CD4-positive, alpha-beta memory T cell (primary cell): ENCODE data around the gene KIAA1958. TPM values are rescaled to one million over a fixed set of nuclear protein-coding genes. Genes with fewer than 3 reads are reported as not detected.
A peak's percentile ranks its signal among the peaks of the same experiment; 100 is the strongest.

Experiments used
- CTCF ChIA-PET: fragments of 350-600 bp; sonication (Branson Sonifier 250); formaldehyde crosslinking; loops from one replicate; lab custom pipeline; 2021; ENCODE audit warnings: inconsistent platforms; ENCODE audit not compliant: partially characterized antibody; lab: Charles Lee
- POLR2A ChIA-PET: fragments of 350-600 bp; sonication (Branson Sonifier 250); formaldehyde crosslinking; loops from one replicate; lab custom pipeline; 2021; ENCODE audit not compliant: partially characterized antibody; lab: Charles Lee
- DNase-seq, 5 donors: peaks; one replicate each; pipeline versions ENCODE4 v3.0.0 to v3.0.0-alpha.2; 2020 to 2022; ENCODE audit warnings: mixed read lengths in 1 of 5
- H3K27ac ChIP-seq: one replicate; pipeline ENCODE4 v1.7.0; 2013; ENCODE audit warnings: low read depth, low read length
- H3K27me3 ChIP-seq: 2 replicates; pipeline ENCODE4 v1.7.0; 2013; ENCODE audit warnings: mild to moderate bottlenecking, low read length, moderate library complexity; ENCODE audit not compliant: insufficient read depth
- H3K36me3 ChIP-seq: 2 replicates; pipeline ENCODE4 v1.7.0; 2013; ENCODE audit warnings: mild to moderate bottlenecking, low read length, moderate library complexity; ENCODE audit not compliant: insufficient read depth
- H3K4me1 ChIP-seq: 2 replicates; pipeline ENCODE4 v1.7.0; 2013; ENCODE audit warnings: mild to moderate bottlenecking, low read length, moderate library complexity; ENCODE audit not compliant: insufficient read depth
- H3K4me3 ChIP-seq, 2 donors: one replicate each; pipeline ENCODE4 v1.7.0; 2013; ENCODE audit warnings: low read length in 2 of 2, mild to moderate bottlenecking in 1 of 2
- H3K9me3 ChIP-seq, 2 donors: one replicate each; pipeline ENCODE4 v1.7.0; 2013; ENCODE audit warnings: low read length in 2 of 2, control low read depth in 1 of 2; ENCODE audit not compliant: control insufficient read depth in 1 of 2
- H3K27ac Mint-ChIP-seq, 7 donors: one replicate each; pipeline ENCODE4 v1.8.0; 2020 to 2021; ENCODE audit warnings: mixed read lengths in 7 of 7, mild to moderate bottlenecking in 6 of 7, inconsistent platforms in 3 of 7, moderate library complexity in 3 of 7
- H3K27me3 Mint-ChIP-seq, 2 donors: one replicate each; pipeline ENCODE4 v1.8.0; 2020 to 2021; ENCODE audit warnings: mixed read lengths in 2 of 2
- H3K36me3 Mint-ChIP-seq, 2 donors: one replicate each; pipeline ENCODE4 v1.8.0; 2020 to 2021; ENCODE audit warnings: mixed read lengths in 2 of 2, inconsistent platforms in 1 of 2, mild to moderate bottlenecking in 1 of 2
- H3K4me1 Mint-ChIP-seq, 4 donors: one replicate each; pipeline ENCODE4 v1.8.0; 2020 to 2021; ENCODE audit warnings: mixed read lengths in 4 of 4, mild to moderate bottlenecking in 1 of 4
- H3K4me3 Mint-ChIP-seq, 8 donors: one replicate each; pipeline ENCODE4 v1.8.0; 2020 to 2021; ENCODE audit warnings: mixed read lengths in 8 of 8, mild to moderate bottlenecking in 7 of 8, moderate library complexity in 6 of 8, inconsistent platforms in 3 of 8
- H3K9me3 Mint-ChIP-seq, 8 donors: one replicate each; pipeline ENCODE4 v1.8.0; 2020 to 2021; ENCODE audit warnings: mixed read lengths in 8 of 8, mild to moderate bottlenecking in 5 of 8, inconsistent platforms in 3 of 8, moderate library complexity in 1 of 8
- intact Hi-C: fragments of 100-400 bp; cut with micrococcal nuclease; formaldehyde crosslinking; loops from one replicate; pipeline ENCODE4 v1.15.1; 2023
- polyA plus RNA-seq, 2 donors: library from polyadenylated mRNA; unstranded; fragments of 300-500 nt; fragmentation: Illumina TruSeq; gene quantifications; one replicate each; pipeline ENCODE4 v1.2.3, GENCODE V29; 2021
- total RNA-seq, 2 experiments: library from RNA; stranded (reverse); gene quantifications; one replicate each; pipeline ENCODE4 v1.2.3, GENCODE V29; 2021

Gene KIAA1958
- total and polyA plus RNA-seq, 4 experiments from 2014 or later, result 0.63 to 5.1 (median 2.8) TPM

DNA sequence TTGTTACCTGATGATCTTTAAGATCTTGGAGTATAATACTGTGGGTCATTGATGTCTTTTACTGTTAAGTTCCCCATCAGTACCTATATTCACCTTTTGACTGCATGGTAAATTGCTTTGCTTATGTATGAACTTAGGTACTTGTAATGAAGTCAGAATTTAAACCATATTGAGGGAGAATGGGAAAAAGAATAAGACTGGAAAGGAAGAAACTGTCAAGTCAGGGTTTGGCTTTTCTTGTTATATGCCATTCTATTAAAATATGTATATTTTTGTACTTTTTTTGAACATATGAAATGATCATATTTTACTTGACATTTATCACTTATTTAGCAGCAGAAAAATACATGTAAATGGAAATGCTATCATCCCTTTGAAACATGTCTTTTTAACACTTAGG lies 58.6 kb downstream of the KIAA1958 start:
- CTCF ChIA-PET, result no interaction called here
- Mint-ChIP-seq H3K4me3 (no peak overlapping the region), H3K36me3 (peaks cover 0 to 4% of the 10 kb centered on the region in 2 donors), H3K27ac (no peak overlapping the region), H3K9me3 (no peaks in the 10 kb centered on the region), H3K27me3 (no peaks in the 10 kb centered on the region), H3K4me1 (peaks cover 4 to 10% (median 8%) of the 10 kb centered on the region in 4 donors)
- DNase-seq, result no peak
- Histone ChIP-seq H3K36me3 (no peaks in the 10 kb centered on the region), H3K9me3 (no peaks in the 10 kb centered on the region), H3K27me3 (no peaks in the 10 kb centered on the region), H3K4me3 (no peak overlapping the region), H3K27ac (no peak overlapping the region), H3K4me1 (no peaks in the 10 kb centered on the region)
- POLR2A ChIA-PET, result no interaction called here
- intact Hi-C loops, result no loop called here

DNA sequence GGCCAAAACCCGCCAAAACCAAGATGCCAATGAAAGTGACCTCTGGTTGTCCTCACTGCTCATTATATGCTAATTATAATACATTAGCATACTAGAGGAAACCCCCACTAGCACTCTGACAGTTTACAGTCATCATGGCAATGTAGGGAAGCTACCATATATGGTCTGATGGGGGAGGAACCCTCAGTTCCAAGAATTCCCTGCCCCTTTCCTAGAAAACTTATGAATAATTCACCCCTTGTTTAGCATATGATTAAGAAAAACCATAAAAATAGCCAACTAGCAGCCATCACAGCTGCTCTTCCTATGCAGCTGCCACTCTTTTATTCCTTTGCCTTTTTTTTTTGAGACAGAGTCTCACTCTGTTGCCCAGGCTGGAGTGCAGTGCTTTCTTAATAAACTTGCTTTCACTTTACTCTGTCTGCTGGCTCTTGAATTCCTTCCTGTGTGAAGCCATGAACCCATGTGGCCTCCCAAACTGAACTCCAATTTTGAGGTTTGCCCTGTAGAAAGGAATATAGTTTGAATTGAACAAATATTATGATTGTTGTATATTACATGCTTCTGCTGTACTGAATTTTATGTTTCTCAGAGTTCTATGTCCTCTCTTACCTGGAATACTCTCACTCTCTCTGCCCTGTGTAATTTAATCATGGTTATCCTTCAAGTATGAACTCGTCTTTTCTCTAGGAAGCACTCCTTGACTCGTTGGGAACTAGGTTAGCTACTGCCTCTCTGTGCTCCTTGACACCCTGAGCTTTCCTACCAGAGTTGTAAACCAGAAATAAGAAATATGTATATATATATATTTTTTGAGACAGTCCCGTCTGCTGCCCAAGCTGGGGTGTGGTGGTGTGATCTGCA lies 59.8 kb downstream of the KIAA1958 start:
- Mint-ChIP-seq H3K27me3 (no peaks in the 10 kb centered on the region), H3K36me3 (peaks cover 0 to 4% of the 10 kb centered on the region in 2 donors), H3K9me3 (no peaks in the 10 kb centered on the region), H3K4me1 (peaks cover 4 to 10% (median 8%) of the 10 kb centered on the region in 4 donors), H3K4me3 (peak overlapping the region in 1 of 8 donors; percentile 18), H3K27ac (no peak overlapping the region)
- H3K27me3 ChIP-seq, result no peaks in the 10 kb centered on the region
- no peak overlapping the region for H3K4me3 ChIP-seq
- no peak overlapping the region for H3K27ac ChIP-seq
- no peaks in the 10 kb centered on the region for H3K36me3 ChIP-seq
- no peak for DNase-seq
- ChIA-PET CTCF (no interaction called here), POLR2A (no interaction called here)
- no peaks in the 10 kb centered on the region for H3K4me1 ChIP-seq
- intact Hi-C loops, result no loop called here
- H3K9me3 ChIP-seq, result no peaks in the 10 kb centered on the region

DNA sequence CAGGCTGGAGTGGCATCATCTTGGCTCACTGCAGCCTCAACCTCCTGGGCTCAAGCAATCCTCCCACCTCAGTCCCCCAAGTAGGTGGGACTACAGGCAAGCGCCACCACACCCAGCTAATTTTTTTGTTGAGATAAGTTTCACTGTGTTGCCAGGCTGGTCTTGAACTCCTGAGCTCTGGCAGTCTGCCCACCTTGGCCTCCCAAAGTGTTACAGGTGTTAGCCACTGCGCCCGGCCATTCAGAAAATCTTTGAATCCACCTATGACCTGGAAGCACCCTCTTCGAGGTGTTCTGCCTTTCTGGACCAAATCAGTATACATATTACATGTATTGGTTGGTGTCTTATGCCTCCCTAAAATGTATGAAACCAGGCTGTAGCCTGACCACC lies 61.4 kb downstream of the KIAA1958 start:
- H3K9me3 Mint-ChIP-seq, result no peaks in the 10 kb centered on the region
- H3K27ac Mint-ChIP-seq, result no peak overlapping the region
- ChIA-PET CTCF (no interaction called here), POLR2A (no interaction called here)
- H3K4me3 Mint-ChIP-seq, result no peak overlapping the region
- no peak for DNase-seq
- H3K27me3 Mint-ChIP-seq, result no peaks in the 10 kb centered on the region
- no peak overlapping the region for H3K27ac ChIP-seq
- no peaks in the 10 kb centered on the region for H3K4me1 ChIP-seq
- intact Hi-C loops, result no loop called here
- no peaks in the 10 kb centered on the region for H3K27me3 ChIP-seq
- H3K4me1 Mint-ChIP-seq, result peaks cover 4 to 10% (median 8%) of the 10 kb centered on the region in 4 donors
- no peaks in the 10 kb centered on the region for H3K36me3 ChIP-seq
- peaks cover 0 to 4% of the 10 kb centered on the region in 2 donors for H3K36me3 Mint-ChIP-seq
- H3K4me3 ChIP-seq, result no peak overlapping the region
- no peaks in the 10 kb centered on the region for H3K9me3 ChIP-seq

DNA sequence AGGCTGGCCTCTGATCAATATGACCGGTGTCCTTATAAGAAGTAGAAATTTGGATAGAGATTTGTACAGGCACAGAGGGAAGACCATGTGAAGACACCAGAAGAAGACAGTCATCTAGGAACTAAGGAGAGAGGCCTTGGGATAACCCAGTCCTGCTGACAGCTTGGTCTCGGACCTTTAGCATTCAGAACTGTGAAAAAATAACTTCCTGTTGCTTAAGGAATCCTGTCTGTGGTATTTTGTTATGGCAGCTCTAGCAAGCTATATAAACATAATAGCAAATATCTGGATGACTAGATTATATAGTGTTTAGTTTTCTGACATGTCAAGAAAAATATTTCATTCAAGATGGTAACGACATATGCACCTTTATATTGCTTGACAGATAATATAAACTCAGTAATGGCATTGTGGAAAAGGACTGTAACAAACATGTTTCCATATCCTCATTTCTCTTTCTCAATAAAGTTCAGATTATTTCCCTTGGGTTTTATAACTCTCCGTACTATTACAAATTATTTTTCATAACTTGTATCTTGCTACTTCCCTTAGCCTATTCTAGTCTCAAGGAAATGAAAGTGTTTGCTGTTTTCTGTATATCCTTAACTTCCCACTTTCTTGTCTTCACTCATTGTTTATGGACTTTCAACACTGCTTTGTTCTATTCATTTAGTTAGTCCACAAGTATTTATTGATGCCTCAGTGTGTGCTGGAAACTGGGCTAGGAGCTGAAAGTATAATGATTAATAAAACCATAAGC lies 62.4 kb downstream of the KIAA1958 start:
- Mint-ChIP-seq H3K36me3 (peaks cover 0 to 4% of the 10 kb centered on the region in 2 donors), H3K9me3 (no peaks in the 10 kb centered on the region), H3K4me3 (no peak overlapping the region), H3K27ac (no peak overlapping the region), H3K27me3 (no peaks in the 10 kb centered on the region), H3K4me1 (peaks cover 4 to 10% (median 8%) of the 10 kb centered on the region in 4 donors)
- H3K36me3 ChIP-seq, result no peaks in the 10 kb centered on the region
- H3K4me1 ChIP-seq, result no peaks in the 10 kb centered on the region
- no peak overlapping the region for H3K27ac ChIP-seq
- no peak for DNase-seq
- ChIA-PET CTCF (no interaction called here), POLR2A (no interaction called here)
- no peaks in the 10 kb centered on the region for H3K9me3 ChIP-seq
- intact Hi-C loops, result no loop called here
- no peaks in the 10 kb centered on the region for H3K27me3 ChIP-seq
- no peak overlapping the region for H3K4me3 ChIP-seq

DNA sequence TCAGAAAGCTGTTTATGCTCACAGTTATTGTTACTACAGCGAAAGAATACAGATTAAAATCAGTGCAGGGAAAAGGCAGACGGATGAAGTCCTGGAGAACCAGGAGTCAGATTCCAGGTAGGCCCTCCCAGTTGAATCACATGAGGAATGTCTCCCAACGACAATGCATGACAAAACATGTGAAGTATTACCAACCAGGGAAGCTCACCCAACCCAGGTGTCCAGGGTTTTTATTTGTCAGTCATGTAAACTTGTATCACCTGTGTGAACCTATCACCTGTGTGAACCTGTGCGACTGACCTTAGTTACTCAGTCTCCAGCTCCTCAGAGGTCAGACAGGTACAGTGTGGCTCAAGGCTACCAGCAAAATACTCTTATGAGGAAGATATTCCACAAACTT lies 63.9 kb downstream of the KIAA1958 start:
- Mint-ChIP-seq H3K27me3 (no peaks in the 10 kb centered on the region), H3K4me1 (peaks cover 2 to 10% (median 8%) of the 10 kb centered on the region in 4 donors), H3K27ac (peak overlapping the region in 1 of 7 donors; percentile 44), H3K9me3 (no peaks in the 10 kb centered on the region), H3K4me3 (no peak overlapping the region), H3K36me3 (peaks cover 0 to 4% of the 10 kb centered on the region in 2 donors)
- intact Hi-C loops, result no loop called here
- Histone ChIP-seq H3K4me1 (no peaks in the 10 kb centered on the region), H3K27ac (no peak overlapping the region), H3K4me3 (no peak overlapping the region), H3K27me3 (no peaks in the 10 kb centered on the region), H3K36me3 (no peaks in the 10 kb centered on the region), H3K9me3 (no peaks in the 10 kb centered on the region)
- DNase-seq, result no peak
- CTCF ChIA-PET, result no interaction called here
- POLR2A ChIA-PET, result no interaction called here

DNA sequence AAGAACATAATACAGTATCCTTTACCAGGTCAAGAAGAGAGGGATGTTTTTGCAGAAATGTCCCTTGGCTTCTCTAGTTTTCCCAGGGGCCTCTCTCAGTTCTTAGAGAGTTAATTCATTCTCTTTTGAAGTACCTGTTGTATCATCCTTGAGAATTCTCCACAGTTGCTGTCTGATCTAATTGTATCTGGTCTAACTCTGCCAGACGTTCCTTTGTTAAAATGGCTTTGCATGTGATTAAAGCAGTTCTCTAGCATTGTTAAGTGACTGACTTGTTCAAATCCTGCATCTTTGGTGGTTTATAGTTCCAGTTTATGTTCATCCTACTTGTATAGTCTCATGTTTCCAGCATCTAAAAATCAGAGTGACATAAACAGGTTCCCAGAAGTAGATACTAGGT lies 65.0 kb downstream of the KIAA1958 start:
- no peaks in the 10 kb centered on the region for H3K4me1 ChIP-seq
- H3K9me3 Mint-ChIP-seq, result no peaks in the 10 kb centered on the region
- no peak for DNase-seq
- peaks cover 0 to 4% of the 10 kb centered on the region in 2 donors for H3K36me3 Mint-ChIP-seq
- no peak overlapping the region for H3K4me3 Mint-ChIP-seq
- no peaks in the 10 kb centered on the region for H3K36me3 ChIP-seq
- no peaks in the 10 kb centered on the region for H3K27me3 Mint-ChIP-seq
- no peaks in the 10 kb centered on the region for H3K27me3 ChIP-seq
- intact Hi-C loops, result no loop called here
- H3K4me3 ChIP-seq, result no peak overlapping the region
- peaks cover 0 to 2% (median under 1%) of the 10 kb centered on the region in 4 donors for H3K4me1 Mint-ChIP-seq
- H3K9me3 ChIP-seq, result no peaks in the 10 kb centered on the region
- ChIA-PET CTCF (no interaction called here), POLR2A (no interaction called here)
- H3K27ac ChIP-seq, result no peak overlapping the region
- no peak overlapping the region for H3K27ac Mint-ChIP-seq

DNA sequence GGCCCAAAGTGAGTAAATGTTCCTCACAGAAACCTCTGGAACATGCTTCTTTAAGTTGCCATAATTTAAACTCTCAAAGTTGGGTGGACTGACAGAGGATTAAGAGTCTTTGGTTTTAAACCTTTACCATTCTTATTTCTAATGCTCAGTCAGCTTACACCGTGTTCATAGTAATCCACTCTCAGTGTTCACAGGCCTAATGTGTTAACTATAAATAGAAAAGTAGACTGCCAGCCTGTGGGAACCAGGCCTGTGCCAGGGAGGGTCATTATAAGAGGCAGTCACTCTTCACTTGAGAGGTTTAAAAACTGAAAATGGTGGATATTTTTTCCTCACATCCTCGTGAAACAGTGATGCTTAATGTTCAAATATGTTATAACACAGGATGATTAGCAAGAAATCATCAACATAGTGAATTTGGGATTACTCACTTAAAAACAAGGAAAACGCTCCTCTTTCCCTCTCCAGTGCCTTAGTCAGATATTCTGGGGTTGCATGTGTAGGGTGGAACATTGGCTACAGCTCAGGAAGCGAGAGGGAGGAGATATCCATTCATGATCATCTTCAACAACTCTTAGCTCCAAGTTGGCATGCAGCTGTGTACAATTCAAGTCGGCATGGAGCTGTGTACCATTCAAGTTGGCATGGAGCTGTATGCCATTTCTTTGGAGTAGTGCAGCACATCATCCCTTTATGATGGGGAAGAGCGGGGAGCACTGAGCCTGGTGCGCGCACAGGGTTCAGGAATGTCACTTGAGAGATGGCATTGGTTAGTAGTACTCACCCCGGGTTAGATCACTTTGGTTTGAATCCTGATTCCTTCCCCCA lies 65.8 kb downstream of the KIAA1958 start:
- intact Hi-C loops, result no loop called here
- Histone ChIP-seq H3K9me3 (no peaks in the 10 kb centered on the region), H3K4me1 (no peaks in the 10 kb centered on the region), H3K36me3 (no peaks in the 10 kb centered on the region), H3K27me3 (no peaks in the 10 kb centered on the region), H3K27ac (no peak overlapping the region), H3K4me3 (no peak overlapping the region)
- Mint-ChIP-seq H3K4me1 (no peaks in the 10 kb centered on the region), H3K27ac (no peak overlapping the region), H3K9me3 (no peaks in the 10 kb centered on the region), H3K27me3 (no peaks in the 10 kb centered on the region), H3K4me3 (no peak overlapping the region), H3K36me3 (peaks cover 0 to 4% of the 10 kb centered on the region in 2 donors)
- DNase-seq, result no peak
- CTCF ChIA-PET, result no interaction called here
- POLR2A ChIA-PET, result no interaction called here
